ENCODE measurements around the gene ARHGAP28. TPM values are rescaled to one million over a fixed set of nuclear protein-coding genes. Genes with fewer than 3 reads are reported as not detected.

Gene ARHGAP28, protein sequence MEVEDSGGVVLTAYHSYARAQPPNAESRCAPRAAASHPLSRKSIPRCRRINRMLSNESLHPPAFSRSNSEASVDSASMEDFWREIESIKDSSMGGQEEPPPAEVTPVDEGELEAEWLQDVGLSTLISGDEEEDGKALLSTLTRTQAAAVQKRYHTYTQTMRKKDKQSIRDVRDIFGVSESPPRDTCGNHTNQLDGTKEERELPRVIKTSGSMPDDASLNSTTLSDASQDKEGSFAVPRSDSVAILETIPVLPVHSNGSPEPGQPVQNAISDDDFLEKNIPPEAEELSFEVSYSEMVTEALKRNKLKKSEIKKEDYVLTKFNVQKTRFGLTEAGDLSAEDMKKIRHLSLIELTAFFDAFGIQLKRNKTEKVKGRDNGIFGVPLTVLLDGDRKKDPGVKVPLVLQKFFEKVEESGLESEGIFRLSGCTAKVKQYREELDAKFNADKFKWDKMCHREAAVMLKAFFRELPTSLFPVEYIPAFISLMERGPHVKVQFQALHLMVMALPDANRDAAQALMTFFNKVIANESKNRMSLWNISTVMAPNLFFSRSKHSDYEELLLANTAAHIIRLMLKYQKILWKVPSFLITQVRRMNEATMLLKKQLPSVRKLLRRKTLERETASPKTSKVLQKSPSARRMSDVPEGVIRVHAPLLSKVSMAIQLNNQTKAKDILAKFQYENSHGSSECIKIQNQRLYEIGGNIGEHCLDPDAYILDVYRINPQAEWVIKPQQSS
- total RNA-seq, result 2.1 and 8.9 TPM in 2 replicates

DNA sequence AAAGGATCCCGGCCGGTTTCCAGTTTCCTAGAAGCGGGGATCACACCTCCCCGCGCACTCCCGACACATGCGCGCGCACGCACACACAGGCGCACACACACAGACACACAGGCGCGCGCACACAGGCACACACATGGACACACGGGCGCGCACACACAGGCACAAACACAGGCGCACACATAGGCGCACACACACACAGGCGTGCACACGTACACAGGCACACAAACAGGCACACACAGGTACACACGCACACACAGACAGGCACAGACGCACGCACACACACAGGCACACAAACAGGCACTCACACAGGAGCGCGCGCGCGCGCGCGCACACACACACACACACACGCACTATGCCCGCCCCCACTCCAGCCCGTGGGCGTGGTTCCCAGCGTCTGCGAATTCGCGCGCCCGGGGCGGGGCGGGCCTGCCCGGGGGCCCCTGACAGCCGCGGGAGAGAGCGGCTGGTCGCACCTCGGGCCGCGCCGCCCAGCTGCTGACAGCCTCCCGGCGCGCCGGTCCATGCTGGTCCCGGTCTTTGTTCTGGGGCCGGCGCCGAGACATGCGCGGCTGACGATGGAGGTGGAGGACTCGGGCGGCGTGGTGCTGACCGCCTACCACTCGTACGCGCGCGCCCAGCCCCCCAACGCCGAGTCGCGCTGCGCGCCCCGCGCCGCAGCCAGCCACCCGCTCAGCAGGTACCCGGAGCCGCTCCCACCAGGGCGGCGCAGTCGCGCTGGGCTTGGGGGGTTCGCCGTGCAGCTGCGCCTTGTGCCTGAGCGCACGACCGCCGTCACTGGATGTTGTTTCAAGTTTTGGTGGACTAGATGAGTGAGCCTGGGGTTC is at the start of gene ARHGAP28:
ARHGAP28 (plus strand) TSS at position 470 of the 845 bp plus-strand sequence; CDS start at position 576, 106 bp downstream.

All from mesangial cell (primary cell).